ENCODE results near the gene MROH2B. TPM values are rescaled to one million over a fixed set of nuclear protein-coding genes. Genes with fewer than 3 reads are reported as not detected.

MROH2B gene
- total RNA-seq, 1 donor from 2014 or later: not detected

DNA sequence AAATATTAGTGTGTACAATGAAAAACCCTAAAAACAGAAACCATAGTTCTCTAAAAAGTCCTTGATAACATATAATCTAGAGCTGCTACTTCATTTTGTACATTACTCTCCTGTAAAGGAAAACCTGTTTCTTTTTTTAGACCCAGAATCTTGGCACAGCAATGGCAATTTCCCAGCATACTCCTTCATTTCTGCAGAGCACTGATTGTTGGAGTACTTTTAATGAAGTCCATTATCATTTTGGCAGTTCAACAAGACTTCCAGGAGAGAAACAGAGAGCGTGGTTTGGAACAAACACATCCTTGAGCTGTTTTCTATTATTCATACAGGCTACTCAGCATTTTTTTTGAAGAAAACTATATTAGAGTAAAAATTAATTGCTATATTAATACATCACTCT, 22.7 kb upstream of the MROH2B start:
- Mint-ChIP-seq H3K9me3 (peaks cover 11% of the 10 kb centered on the region), H3K27ac (no peak overlapping the region), H3K4me3 (no peak overlapping the region), H3K27me3 (ENCODE audit: low read depth) (no peaks in the 10 kb centered on the region), H3K36me3 (no peaks in the 10 kb centered on the region), H3K4me1 (no peaks in the 10 kb centered on the region)
- no peak for DNase-seq (ENCODE audit: low spot score in 2 of 2, unreplicated experiment in 2 of 2)
- TF ChIP-seq, protein P1, sequence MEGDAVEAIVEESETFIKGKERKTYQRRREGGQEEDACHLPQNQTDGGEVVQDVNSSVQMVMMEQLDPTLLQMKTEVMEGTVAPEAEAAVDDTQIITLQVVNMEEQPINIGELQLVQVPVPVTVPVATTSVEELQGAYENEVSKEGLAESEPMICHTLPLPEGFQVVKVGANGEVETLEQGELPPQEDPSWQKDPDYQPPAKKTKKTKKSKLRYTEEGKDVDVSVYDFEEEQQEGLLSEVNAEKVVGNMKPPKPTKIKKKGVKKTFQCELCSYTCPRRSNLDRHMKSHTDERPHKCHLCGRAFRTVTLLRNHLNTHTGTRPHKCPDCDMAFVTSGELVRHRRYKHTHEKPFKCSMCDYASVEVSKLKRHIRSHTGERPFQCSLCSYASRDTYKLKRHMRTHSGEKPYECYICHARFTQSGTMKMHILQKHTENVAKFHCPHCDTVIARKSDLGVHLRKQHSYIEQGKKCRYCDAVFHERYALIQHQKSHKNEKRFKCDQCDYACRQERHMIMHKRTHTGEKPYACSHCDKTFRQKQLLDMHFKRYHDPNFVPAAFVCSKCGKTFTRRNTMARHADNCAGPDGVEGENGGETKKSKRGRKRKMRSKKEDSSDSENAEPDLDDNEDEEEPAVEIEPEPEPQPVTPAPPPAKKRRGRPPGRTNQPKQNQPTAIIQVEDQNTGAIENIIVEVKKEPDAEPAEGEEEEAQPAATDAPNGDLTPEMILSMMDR (IDR thresholded peaks at IDR 0.05; ENCODE audit: unreplicated experiment): no peak

DNA sequence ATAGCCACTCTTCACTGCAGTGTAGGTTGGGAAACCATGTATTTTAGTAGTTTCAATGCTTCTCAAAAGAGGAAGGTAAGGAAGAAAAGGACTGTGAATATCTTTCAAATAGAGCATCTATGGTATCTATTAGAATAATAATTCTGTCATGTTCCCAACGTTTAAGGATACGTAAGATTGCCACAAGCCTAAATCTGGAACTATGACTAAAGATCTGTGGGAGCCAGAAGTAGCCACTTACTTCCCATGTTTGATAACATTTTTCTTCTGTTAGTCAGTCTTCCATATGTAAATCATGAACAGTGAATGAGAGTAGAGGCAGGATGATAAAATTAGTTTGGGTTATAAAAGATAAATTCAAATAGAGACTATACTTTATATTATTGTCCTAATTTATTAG, 16.3 kb upstream of the MROH2B start:
- Mint-ChIP-seq H3K36me3 (no peaks in the 10 kb centered on the region), H3K4me1 (no peaks in the 10 kb centered on the region), H3K27me3 (ENCODE audit: low read depth) (no peaks in the 10 kb centered on the region), H3K27ac (no peak overlapping the region), H3K4me3 (no peak overlapping the region), H3K9me3 (peaks cover 9% of the 10 kb centered on the region)
- TF ChIP-seq, protein P1 (IDR thresholded peaks at IDR 0.05; ENCODE audit: unreplicated experiment): no peak
- DNase-seq (ENCODE audit: low spot score in 2 of 2, unreplicated experiment in 2 of 2): no peak

GRCh38 chr5:41083306-41083705, 12.2 kb upstream of the MROH2B start:
- DNase-seq (ENCODE audit: low spot score in 2 of 2, unreplicated experiment in 2 of 2): no peak
- H3K27me3 Mint-ChIP-seq (ENCODE audit: low read depth): no peaks in the 10 kb centered on the region
- TF ChIP-seq, protein P1 (IDR thresholded peaks at IDR 0.05; ENCODE audit: unreplicated experiment): no peak
- H3K9me3 Mint-ChIP-seq: peaks cover 27% of the 10 kb centered on the region
- no peak overlapping the region for H3K27ac Mint-ChIP-seq
- H3K36me3 Mint-ChIP-seq: no peaks in the 10 kb centered on the region
- no peaks in the 10 kb centered on the region for H3K4me1 Mint-ChIP-seq
- H3K4me3 Mint-ChIP-seq: no peak overlapping the region

GRCh38 chr5:41071975-41072374, 833 bp upstream of the MROH2B start:
- TF ChIP-seq, protein P1 (IDR thresholded peaks at IDR 0.05; ENCODE audit: unreplicated experiment): no peak
- H3K4me1 Mint-ChIP-seq: no peaks in the 10 kb centered on the region
- peaks cover 1% of the 10 kb centered on the region for H3K27me3 Mint-ChIP-seq (ENCODE audit: low read depth)
- no peak overlapping the region for H3K27ac Mint-ChIP-seq
- H3K9me3 Mint-ChIP-seq: peaks cover 10% of the 10 kb centered on the region
- DNase-seq (ENCODE audit: low spot score in 2 of 2, unreplicated experiment in 2 of 2): no peak
- H3K4me3 Mint-ChIP-seq: no peak overlapping the region
- no peaks in the 10 kb centered on the region for H3K36me3 Mint-ChIP-seq

- Mint-ChIP-seq H3K4me1 (no peaks in the 10 kb centered on the region), H3K27me3 (ENCODE audit: low read depth) (peaks cover 8% of the 10 kb centered on the region), H3K27ac (no peak overlapping the region), H3K4me3 (no peak overlapping the region), H3K36me3 (no peaks in the 10 kb centered on the region), H3K9me3 (peaks cover 5% of the 10 kb centered on the region)
- TF ChIP-seq, protein P1 (IDR thresholded peaks at IDR 0.05; ENCODE audit: unreplicated experiment): no peak
- DNase-seq (ENCODE audit: low spot score in 2 of 2, unreplicated experiment in 2 of 2): no peak
Measured at GRCh38 chr5:41067714-41068568, 3.2 kb downstream of the MROH2B start.

Measured in mesothelial cell of epicardium (in vitro differentiated cells).